PC-3 (cell line): ENCODE measurements around the gene TRPM2.

ENCODE experiments used
- EZH2 ChIP-seq: fragments of 300-600 bp; sonication (generic); IDR thresholded peaks from one replicate; pipeline ENCODE4 v1.6.1; 2017; ENCODE audit warnings: antibody characterized with exemption, mild to moderate bottlenecking, low read length; ENCODE audit not compliant: unreplicated experiment
- EZH2phosphoT487 ChIP-seq: fragments of 300-600 bp; sonication (generic); IDR thresholded peaks from 2 replicates; pipeline ENCODE4 v1.6.1; 2018; ENCODE audit warnings: mild to moderate bottlenecking, antibody characterized with exemption, low read length, borderline replicate concordance
- TF ChIP-seq, protein P1 (sequence below): fragments of 300-600 bp; sonication (generic); conservative IDR thresholded peaks from 2 replicates; pipeline ENCODE4 v1.5.1; 2017; ENCODE audit warnings: antibody characterized with exemption, low read depth, mild to moderate bottlenecking, low read length

DNA sequence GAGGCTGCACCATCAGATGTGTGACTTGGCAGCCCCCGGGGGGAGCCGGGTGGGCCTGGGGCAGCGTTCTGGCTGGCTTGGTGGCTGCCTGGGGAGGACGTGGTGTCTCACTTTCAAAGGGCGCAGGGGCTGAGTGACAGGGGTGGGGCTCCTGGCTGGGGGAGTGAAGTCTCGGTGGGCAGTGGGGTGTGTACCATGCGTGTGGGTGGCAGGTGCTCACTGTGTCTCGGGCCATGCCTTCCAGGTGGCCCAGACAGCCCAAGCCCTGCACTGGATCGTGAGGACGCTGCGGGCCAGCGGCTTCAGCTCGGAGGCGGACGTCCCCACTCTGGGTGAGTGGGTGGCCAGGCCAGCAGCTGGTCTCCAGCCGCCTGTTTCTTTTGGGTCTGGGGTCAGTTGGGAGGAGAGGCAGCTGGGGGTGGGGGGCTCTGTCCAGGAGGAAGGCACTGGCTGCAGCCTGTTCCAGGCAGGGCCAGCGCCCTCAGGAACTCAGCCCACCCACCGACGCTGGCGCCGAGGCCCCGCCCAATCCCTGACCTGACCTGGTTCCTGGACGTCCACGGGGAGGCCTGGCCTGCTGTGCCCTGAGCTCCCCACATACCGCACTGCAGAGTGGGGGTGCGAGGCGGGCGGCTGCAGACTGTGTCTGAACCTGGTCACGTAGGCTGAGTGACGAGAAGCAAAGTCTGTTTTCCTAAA is 71.3 kb downstream of the TRPM2 start:
- TF ChIP-seq, protein P1, sequence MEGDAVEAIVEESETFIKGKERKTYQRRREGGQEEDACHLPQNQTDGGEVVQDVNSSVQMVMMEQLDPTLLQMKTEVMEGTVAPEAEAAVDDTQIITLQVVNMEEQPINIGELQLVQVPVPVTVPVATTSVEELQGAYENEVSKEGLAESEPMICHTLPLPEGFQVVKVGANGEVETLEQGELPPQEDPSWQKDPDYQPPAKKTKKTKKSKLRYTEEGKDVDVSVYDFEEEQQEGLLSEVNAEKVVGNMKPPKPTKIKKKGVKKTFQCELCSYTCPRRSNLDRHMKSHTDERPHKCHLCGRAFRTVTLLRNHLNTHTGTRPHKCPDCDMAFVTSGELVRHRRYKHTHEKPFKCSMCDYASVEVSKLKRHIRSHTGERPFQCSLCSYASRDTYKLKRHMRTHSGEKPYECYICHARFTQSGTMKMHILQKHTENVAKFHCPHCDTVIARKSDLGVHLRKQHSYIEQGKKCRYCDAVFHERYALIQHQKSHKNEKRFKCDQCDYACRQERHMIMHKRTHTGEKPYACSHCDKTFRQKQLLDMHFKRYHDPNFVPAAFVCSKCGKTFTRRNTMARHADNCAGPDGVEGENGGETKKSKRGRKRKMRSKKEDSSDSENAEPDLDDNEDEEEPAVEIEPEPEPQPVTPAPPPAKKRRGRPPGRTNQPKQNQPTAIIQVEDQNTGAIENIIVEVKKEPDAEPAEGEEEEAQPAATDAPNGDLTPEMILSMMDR: no peak
- TF ChIP-seq EZH2phosphoT487: no peak
- no peak for TF ChIP-seq EZH2
